HG03432 (cell line): ENCODE results near the gene ZMYND8.
"Not testable (repeated sequence)": the region's sequence is repeated elsewhere in the genome, so short reads cannot be mapped to it uniquely, and the experiment has no call there.

Experiments used
- ATAC-seq: cut with Tn5 transposase; IDR thresholded peaks from one replicate; pipeline ENCODE4 v1.9.1; 2021; ENCODE audit warnings: mild to moderate bottlenecking, moderate library complexity; ENCODE audit not compliant: unreplicated experiment

ZMYND8 gene

DNA sequence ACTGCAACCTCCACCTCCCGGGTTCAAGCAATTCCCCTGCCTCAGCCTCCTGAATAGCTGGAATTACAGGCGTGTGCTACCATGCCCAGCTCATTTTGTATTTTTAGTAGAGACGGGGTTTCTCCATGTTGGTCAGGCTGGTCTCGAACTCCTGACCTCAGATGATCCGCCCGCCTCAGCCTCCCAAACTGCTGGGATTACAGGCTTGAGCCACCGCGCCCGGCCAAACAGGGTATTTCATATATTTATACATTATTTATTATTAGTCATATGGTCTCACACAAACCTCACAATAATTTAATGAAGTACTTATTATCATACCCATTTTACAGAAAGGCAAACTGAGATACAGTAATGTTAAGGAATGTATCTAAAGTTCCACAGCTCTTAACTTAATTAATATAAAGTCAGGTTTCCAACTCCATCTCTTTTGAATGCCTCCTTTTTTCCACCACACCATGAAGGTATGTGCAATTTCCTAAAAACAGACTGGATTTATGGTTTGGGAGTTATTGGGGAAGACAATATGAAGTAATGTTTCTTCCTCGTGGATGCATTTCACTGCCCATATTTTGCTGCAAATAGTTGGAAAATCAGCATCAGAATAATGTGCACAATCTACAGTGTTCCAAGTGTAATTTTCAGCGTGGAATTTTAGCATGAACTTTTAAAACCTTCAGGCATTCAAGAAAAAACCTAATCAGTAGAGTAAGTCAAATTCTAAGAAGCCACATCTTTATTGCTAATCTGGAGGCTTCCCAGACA, 65.7 kb downstream of the ZMYND8 start:
- no peak for ATAC-seq

DNA sequence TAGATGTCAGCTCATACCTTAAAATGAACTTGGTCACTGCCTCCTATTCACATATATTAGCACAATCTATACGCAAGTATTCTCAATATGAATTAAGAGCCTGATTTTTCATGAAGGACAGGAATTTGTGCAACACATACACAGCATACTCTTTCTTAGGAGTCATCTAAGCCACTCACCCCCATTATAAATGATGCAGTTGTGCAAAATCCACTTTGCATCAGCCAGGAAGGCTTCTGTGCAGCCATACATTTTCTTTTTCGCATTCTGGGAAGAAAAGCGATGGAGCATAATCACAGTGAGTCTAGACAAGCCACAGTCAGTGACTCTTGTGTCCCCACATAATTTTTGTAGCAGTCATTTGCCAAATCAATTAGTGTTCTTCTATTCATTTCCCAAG, 66.5 kb downstream of the ZMYND8 start:
- no peak for ATAC-seq

DNA sequence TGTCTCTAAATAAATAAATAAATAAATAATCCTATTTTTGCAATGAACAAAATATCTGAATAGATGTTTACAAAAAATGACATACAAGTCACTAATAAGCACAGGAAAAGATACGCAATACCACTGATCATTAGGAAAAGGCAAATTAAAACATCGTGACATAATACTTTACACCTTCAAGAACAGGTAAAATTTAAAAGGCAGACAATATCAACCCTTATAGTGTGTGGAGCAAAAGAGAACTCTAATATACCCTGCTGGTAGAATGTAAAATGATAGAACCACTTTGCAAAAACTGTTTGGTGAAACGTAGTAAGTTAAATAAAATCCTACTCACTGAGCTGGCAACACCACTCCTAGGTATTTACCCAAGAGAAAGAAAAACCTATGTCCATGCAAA, 67.4 kb downstream of the ZMYND8 start:
- ATAC-seq = no peak

DNA sequence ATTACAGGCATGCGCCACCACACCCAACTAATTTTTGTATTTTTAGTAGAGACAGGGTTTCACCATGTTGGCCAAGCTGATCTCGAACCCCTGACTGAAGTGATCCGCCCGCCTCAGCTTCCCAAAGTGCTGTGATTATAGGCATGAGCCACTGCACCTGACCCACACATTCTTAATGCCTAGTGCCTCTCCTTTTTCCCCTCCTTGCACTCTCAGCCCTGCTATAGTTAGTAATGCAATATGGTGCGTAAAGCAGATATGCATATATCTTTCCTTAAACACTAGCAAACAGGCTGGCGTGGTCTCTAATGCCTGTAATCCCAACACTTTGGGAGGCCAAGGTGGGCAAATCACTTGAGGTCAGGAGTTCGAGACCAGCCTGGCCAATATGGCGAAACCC, 68.0 kb downstream of the ZMYND8 start:
- ATAC-seq = not testable (repeated sequence)

DNA sequence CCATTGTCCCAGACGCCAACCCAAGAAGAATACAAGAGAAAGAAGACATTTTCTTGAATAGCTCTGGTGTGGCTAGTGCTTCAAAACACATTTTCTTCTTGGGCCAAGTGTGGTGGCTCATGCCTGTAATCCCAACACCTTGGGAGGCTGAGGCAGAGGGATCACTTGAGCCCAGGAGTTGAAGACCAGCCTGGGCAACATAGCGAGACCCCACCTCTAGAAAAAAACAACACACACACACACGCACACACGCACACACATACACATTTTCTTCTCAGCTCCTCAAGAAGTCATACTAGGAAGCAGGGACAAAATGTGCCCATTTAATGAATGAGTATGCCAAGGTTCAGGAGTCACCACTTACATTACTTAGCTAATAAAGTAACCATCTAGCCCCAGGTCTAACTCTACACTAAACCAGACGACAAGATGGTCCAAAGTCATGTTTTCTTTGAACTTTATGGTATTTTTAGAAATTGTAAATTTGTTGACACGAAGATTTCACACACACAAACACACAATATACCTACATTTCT, 68.8 kb downstream of the ZMYND8 start:
- no peak for ATAC-seq

DNA sequence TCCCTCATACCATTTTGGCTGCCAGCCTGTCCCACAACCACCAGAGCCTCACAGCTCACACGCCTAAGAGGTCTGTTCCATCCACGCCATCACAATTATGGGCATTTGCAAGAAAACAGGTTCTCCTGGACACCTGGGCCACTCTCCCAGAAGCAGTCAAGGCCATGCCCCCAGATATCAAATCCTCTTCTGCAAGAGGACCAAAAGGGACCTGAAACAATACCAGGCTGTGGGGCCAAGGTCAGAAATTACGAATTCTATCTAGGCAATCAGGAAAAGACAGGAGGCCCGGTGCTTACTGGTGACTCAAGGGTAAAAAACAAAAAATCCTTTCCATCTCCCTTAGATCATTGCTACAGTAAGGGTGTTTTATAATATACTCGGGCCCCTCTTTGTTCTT, 69.8 kb downstream of the ZMYND8 start:
- ATAC-seq = no peak

DNA sequence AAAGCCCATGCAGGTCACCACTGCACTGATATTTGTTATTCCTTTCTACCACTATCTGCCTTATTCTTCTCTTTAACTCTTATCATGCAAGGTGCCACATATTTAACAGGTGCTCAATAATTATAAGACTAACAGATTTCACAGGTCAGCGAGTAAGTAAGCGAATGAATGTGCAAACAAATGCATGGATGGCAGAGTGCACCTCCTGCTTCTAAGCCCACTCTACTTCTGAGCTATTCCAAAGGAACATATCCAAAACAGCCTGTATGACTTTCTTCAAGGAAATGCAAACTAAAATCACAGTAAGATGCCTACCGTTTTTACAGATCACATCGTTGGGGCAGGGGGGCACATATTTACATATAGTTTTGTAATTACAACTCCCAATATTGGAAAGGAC, 71.3 kb downstream of the ZMYND8 start:
- no peak for ATAC-seq

DNA sequence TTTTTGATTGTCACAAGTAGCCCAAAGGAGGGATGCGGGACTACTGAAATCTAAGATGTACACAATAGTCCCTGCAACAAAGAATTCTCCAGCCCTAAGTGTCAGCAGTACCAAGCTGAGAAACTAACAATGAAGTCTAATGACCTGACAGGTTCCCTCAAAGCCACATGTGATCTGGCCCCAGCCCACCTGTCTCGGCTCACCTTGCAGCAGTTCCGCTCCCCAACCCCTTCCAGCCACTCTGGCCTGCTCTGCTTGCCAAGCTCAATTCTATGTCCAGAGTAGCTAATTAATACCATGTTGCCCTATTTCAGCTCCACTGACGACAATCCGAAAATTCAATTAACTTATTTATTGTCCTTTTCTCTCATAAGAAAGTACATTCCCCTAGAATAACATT, 72.1 kb downstream of the ZMYND8 start:
- ATAC-seq = no peak

DNA sequence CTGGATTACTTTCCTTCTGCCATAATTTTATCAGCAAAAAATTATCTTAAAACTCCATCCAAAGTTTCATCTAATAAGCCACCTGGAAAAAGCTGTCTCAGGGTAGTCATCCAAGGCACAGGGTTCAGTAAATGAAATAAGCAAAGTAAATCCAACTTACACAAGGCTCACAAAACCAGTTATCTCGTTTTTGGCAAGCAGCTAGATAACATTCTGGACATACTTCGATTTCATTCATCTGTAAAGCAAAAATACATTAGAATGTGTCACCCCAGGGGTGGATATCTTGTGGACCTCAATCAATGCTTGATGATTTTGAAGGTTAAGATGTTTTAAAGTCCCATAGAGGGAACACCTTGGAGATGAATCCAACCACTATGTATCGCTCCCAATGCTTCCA, 73.1 kb downstream of the ZMYND8 start:
- ATAC-seq = no peak

DNA sequence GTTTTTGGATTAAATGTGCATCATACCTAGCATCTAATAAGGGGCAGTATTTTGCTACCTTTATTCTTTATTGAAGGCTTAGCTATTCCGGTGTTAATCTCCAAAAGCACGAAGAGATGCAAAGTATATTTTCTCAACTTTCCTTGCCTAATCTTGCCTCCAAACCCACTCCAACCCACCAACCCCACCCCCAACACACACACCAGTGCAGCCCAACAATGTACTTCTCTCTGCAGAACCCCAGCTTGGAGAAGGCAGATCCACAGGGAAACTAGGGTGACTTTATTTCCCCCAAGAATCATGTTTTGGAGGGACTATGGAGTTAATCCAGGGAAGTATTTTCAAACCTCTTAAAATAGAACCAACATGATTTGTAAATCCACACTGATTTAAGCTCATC, 73.6 kb downstream of the ZMYND8 start:
- ATAC-seq = no peak

DNA sequence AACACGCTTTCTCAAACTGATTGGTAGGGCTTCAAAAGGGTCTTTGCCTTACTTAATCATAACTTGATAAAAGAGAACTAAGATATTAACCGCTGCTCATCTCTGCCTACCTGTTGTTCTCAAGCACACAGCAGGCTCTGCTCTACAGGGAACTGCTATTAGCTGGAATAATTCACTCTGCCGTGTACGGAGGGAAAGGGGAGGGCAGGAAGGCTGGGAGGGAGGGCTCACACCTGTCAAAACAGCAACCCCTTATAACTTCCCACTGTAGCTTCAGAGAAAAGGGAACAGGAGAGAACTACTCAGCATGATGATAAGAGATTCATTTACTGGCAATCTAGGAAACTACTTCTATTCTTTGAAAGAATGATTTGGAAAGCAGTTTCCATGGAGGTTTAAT, 75.1 kb downstream of the ZMYND8 start:
- ATAC-seq = no peak

DNA sequence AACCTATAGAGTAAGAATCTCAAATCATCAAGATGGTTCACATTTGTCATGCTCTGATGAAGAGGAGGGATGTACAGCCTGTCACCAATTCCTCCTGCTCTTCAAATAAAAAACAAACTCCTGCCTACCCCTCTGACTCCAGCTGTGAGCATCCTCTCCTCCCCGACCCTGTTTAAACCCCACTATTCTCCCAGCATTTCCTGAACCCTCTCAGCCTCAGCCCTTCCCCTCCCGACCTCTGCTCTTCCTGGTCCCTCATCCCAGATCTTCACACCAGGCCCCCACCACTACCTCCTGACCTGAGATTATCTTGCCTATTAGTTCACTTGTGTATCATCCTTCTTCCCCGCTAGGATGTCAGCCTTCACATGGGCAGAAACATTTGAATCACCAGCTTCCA, 75.8 kb downstream of the ZMYND8 start:
- ATAC-seq = no peak

DNA sequence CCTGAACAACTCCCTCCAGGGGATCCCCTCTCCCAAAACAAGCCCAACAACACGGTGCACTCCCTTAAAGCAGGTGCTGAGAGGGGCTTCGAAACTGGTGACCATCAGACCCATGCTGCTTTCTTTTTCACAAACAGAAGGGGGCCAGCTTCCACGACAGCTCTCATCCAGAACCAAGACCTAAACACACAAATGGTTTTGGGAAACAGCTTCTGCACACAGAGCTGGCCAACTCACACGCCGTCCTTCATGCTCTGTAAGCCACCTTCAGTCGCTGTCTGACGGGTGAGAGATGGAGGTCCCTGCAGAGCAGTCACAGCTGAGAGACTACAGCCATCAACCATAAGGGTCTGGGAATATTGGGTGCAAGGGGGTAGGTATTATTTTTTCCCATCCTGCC, 76.3 kb downstream of the ZMYND8 start:
- no peak for ATAC-seq

DNA sequence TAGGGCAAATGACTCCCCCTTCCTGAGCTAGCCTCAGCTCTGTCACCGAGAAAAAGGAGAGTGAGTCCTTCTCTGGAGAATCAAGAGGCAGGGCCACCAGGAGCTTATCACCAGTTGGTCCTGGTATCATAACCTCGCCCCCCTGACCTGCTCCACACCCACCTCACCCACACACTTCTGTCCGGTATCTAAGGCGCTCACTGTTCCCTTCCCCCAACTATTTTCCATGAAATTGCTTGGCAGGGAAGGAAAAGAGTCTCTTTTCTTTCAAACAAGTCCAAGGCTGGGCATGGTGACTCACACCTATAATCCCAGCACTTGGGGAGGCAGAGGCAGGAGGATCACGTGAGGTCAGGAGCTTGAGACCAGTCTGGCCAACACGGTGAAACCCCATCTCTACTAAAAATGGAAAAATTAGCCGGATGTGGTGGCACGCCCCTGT, 77.6 kb downstream of the ZMYND8 start:
- no peak for ATAC-seq

DNA sequence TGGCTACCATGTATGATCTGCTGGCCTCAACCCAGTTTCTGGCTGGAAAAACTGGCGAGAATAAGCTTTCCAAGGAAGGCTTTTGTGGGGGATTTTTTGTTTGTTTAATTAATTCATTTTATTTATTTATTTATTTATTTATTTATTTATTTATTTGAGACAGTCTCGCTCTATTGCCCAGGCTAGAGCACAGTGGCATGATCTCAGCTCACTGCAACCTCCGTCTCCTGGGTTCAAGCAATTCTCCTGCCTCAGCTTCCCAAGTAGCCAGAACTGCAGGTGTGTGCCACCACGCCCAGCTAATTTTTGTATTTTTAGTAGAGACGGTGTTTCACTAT, 79.0 kb downstream of the ZMYND8 start:
- not testable (repeated sequence) for ATAC-seq

DNA sequence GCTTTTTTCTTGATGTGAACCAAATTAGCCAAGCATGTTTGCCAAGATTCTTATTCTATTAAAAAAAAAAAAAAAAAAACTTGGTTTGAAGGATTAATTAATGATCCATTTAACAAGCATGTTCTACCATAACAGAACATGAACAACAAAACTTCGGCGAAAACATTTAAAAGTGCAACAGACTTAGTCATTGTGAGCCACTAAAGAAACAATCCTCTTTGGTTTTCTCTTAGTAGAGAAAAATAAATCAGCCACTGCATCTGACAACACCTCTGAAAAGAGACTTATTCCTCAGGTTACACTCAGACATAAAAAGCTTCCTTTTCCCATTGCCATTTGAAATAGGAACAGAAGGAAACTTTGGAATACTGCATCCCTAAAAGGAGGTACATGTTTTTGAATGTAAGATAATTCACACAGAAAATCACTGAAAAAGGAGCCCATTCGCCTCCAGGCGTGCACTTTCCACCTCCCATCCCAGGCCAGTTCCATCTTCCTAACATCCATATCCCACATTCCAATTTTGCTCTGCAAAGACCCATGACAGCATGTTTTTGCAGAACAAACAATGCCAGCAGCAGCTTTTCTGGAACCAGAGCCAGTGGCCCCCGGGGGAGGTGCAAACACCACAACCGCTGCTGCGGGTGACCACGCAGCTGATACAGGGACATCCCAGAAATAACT, 79.5 kb downstream of the ZMYND8 start:
- ATAC-seq = no peak

DNA sequence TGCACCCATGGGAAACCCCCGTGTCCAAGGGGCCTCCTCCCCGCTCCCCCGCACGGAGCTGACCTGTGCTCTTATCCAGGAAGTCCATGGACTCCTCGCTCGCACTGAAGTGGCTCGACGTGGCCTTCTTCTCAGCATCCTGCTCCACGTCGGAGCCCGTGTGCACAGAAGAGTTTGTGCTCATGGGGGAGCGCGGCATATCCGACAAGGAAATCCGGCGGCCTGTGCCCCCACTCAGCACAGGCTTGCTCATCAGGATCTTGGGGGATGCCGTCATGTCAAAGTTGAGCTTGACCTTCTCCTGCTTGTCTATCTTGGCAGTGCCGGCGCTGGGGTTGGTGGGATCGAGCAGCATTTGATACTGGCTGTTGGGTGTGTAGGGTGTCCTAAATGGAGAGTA, 80.2 kb downstream of the ZMYND8 start:
- ATAC-seq = no peak

DNA sequence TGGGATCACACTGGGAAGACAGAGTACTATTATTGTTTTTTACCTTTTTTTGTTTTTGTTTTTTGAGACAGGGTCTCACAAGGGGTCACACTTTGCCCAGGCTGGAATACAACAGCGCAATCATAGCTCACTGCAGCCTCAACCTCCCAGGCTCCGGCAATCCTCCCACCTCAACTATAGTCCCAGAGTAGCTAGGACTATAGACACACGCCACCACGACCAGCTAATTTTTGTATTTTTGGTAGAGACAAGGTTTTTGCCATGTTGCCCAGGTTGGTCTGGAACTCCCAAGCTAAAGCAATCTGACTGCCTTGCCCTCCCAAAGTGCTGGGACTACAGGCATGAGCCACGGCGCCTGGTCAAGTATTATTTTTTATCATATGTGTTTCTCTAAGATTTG, 81.0 kb downstream of the ZMYND8 start:
- ATAC-seq = no peak

DNA sequence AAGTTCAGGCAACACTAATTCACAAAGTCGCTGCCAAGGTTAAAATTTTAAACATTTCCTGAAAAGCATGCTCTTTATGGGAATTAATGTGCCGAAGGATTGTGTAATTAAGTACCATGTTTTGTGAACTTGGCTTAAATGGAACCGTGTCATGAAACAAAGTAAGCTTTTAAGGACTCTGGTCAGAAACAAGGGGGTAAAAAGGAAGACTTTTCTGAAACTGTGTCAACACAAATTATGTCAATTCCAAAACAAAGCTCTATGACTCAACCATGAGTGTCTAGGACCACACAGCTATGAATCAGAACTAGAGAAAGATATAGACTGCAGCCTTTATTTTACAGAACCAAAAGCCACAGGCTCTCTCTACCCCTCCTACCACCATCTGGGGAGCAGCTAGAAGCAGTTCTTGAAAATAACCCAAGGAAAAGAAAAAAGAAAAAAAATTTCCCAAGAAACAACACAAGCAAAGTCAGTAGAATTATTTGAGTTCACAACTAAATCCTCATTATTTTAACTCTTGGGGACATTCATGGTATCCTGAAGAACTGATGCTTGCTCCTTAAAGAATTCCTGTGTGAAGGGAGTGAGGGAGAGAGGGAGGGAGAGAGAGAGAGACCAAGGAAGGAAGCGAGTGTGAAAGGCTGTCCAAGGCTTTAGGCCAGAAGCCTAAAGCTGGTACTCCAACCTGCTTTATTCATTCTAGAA, 81.9 kb downstream of the ZMYND8 start:
- ATAC-seq = peak; percentile 85

DNA sequence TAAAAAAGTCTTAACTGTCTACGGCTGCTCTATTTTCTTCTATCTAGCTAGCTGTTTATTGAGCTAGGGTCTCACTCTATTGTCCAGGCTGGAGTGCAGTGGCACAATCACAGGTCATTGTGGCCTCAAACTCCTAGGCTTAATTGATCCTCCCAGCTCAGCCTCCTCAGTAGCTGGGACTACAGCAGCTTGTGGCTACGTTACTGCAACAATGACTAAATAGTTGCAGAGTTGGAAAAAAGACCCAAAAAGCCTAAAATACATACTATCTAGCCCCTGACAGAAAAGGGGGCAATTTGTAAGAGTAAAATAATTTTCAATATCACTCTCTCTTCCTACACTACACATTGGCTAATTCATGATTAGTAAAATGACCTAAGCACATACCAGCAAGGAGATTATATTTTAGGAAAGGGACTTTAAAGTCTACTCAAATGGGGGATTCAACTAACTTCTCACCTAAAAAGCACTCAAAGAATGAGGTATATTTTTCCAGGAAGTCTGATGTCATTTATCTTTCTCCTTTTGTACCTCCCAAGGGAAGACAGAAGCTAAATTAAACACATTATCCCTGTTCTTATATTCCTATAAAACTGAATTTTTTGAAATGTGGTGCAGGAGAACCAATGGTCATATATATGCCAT, 82.8 kb downstream of the ZMYND8 start:
- no peak for ATAC-seq

DNA sequence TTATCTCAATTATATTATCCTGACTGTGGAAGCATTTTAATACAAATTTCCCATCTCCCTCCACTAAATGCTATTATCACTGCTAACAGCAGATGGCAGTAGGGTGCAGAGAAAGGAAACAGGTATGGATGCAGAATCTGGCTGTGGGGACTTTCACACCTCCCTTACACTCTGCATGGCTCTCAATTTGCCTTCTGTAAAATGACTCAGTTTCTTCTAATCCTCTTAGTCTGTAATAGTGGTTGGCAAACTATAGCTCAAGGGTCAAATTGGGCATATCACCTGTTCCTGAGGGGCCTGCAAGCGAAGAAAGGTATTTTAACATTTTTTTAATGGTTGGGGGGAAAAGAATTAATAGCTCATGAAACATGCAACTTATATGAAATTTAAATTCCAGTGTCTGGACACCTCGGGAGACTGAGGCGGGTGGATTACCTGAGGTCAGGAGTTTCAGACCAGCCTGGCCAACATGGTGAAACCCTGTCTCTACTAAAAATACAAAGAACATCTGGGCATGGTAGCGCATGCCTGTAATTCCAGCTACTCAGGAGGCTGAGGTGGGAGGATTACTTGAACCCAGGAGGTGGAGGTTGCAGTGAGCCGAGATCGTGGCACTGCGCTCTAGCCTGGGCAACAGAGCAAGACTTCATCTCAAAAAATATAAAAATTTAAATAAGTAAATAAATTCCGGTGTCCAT, 83.5 kb downstream of the ZMYND8 start:
- ATAC-seq = no peak
